Measurements from ENCODE around the gene OR2AK2. TPM values are rescaled to one million over a fixed set of nuclear protein-coding genes. Genes with fewer than 3 reads are reported as not detected.

Gene OR2AK2
- total RNA-seq = not detected in 2 replicates

DNA sequence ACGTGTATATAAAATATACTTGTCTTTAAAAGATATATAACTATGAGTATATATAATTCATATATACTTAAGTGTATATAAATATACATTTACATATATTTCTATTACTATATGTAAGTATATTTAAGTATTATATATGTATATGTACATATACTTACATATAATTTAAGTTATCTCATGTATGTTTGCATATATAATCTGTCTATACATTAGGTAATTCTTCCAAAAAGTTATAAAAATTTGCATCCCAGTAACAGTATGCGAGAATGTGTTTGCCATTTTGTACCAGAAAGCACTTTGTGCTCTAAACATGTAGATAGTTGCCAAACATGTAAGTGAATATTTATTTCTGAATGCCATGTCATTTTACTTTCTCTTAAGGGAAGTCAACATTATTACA is at the start of gene OR2AK2:
TSS of gene OR2AK2 (plus strand) at position 301 of the 400 bp plus-strand sequence. CDS start 144 bp downstream, outside the sequence.

DNA sequence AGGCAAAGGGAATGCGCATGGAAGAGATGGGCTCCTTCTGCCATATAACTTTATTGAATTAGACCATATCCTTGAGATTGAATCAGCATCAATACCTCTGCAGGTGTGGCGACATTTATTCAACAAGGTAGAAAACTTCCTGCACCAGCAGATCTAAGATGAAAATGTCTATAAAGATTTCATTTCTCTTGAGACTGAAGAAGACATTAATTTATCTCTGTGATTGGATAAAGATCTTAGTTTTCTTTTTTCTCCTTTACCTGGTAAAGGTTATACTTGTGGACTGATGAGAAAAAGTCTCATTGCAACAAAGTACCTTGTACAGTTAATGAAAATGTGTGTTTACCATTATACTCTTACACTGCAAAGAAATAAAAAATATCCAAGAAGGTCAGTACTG is 45.1 kb upstream of the OR2AK2 start, which contains the start of gene OR2T8:
TSS of gene OR2T8 (plus strand) at position 301 of the 400 bp plus-strand sequence. CDS start 766 bp downstream, outside the sequence.

DNA sequence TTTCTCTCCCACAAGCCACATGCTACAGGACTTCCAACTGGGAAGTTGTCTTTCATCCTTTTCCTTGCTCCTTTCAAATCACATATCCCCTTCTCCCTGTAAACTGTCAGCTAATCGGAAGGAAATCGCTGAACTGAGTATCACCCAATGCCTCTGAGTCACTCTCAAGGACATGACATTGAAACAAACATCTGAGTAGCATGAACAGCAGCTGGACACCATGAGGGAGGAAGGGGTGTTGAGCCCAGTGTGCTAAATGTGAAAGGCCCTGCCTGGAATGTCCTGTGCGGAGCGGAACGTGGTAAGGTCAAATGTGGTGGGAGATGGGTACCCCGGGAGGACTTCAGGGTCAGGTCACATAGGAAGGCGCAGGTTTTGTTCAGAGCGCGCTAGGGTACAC is 40.2 kb upstream of the OR2AK2 start, which contains the start of gene OR2AJ1:
TSS of gene OR2AJ1 (plus strand) at position 22 of the 400 bp plus-strand sequence. CDS start 8,880 bp downstream, outside the sequence.

GRCh38 chr1:247948558-247948957 is 16.5 kb upstream of the OR2AK2 start, which contains the start of gene OR2L8:
TSS of gene OR2L8 (plus strand) at chr1:247948858. CDS start at chr1:247948858, 0 bp downstream.

GRCh38 chr1:248013229-248013710 is 48.2 kb downstream of the OR2AK2 start, which contains the start of gene OR2L5:
TSS of gene OR2L5 (plus strand) at chr1:248013660. CDS start at chr1:248021948, 8,288 bp downstream.

Other genes with a start within 250 kb of the OR2AK2 start
- not detected in 2 replicates for gene OR6F1, start 248.6 kb upstream of the OR2AK2 start, total RNA-seq
- gene OR14K1, start 226.6 kb upstream of the OR2AK2 start, total RNA-seq = not detected in 2 replicates
- gene OR14A2, start 217.1 kb upstream of the OR2AK2 start, total RNA-seq = not detected in 2 replicates
- not detected in 2 replicates for gene OR1C1, start 204.7 kb upstream of the OR2AK2 start, total RNA-seq
- gene OR14A16, start 141.1 kb upstream of the OR2AK2 start, total RNA-seq = not detected in 2 replicates
- not detected in 2 replicates for gene OR11L1, start 123.3 kb upstream of the OR2AK2 start, total RNA-seq
- gene TRIM58, start 108.0 kb upstream of the OR2AK2 start, total RNA-seq = 2.3 TPM in 2 replicates
- gene OR2W3, start 69.6 kb upstream of the OR2AK2 start, total RNA-seq = 0.86 TPM in 1 of 2 replicates, not detected in the other
- not detected in 2 replicates for gene OR2T8, start 45.0 kb upstream of the OR2AK2 start, total RNA-seq
- not detected in 2 replicates for gene OR2AJ1, start 40.3 kb upstream of the OR2AK2 start, total RNA-seq
- not detected in 2 replicates for gene OR2L8, start 16.4 kb upstream of the OR2AK2 start, total RNA-seq
- gene OR2L5, start 48.4 kb downstream of the OR2AK2 start, total RNA-seq = not detected in 2 replicates
- gene OR2L2, start 64.8 kb downstream of the OR2AK2 start, total RNA-seq = not detected in 2 replicates
- gene OR2L3, start 81.6 kb downstream of the OR2AK2 start, total RNA-seq = not detected in 2 replicates
- 0.08 and 0.23 TPM in 2 replicates for gene OR2L13, start 130.0 kb downstream of the OR2AK2 start, total RNA-seq
- gene OR2M5, start 179.9 kb downstream of the OR2AK2 start, total RNA-seq = not detected in 2 replicates
- gene OR2M2, start 209.6 kb downstream of the OR2AK2 start, total RNA-seq = not detected in 2 replicates
- gene OR2M3, start 232.0 kb downstream of the OR2AK2 start, total RNA-seq = not detected in 2 replicates